IPS-15b (cell line): ENCODE data around the gene LYRM4.
"Not testable (repeated sequence)": the region's sequence is repeated elsewhere in the genome, so short reads cannot be mapped to it uniquely, and the experiment has no call there.

Experiments used
- H3K27me3 ChIP-seq: one replicate; pipeline ENCODE4 v1.6.1; 2013; ENCODE audit warnings: low read length; ENCODE audit not compliant: control insufficient read depth, insufficient read depth
- H3K36me3 ChIP-seq: one replicate; pipeline ENCODE4 v1.6.1; 2013; ENCODE audit warnings: low read length; ENCODE audit not compliant: control insufficient read depth, insufficient read depth
- H3K4me1 ChIP-seq: one replicate; pipeline ENCODE4 v1.6.1; 2013; ENCODE audit warnings: mild to moderate bottlenecking, low read length; ENCODE audit not compliant: control insufficient read depth, insufficient read depth
- H3K4me3 ChIP-seq: one replicate; pipeline ENCODE4 v1.5.1; 2013; ENCODE audit warnings: low read depth, low read length
- H3K9ac ChIP-seq: one replicate; pipeline ENCODE4 v1.6.1; 2013; ENCODE audit warnings: low read depth, mild to moderate bottlenecking, low read length
- H3K9me3 ChIP-seq: one replicate; pipeline ENCODE4 v1.6.1; 2013; ENCODE audit warnings: mild to moderate bottlenecking, low read length; ENCODE audit not compliant: control insufficient read depth, insufficient read depth

The LYRM4 gene

DNA sequence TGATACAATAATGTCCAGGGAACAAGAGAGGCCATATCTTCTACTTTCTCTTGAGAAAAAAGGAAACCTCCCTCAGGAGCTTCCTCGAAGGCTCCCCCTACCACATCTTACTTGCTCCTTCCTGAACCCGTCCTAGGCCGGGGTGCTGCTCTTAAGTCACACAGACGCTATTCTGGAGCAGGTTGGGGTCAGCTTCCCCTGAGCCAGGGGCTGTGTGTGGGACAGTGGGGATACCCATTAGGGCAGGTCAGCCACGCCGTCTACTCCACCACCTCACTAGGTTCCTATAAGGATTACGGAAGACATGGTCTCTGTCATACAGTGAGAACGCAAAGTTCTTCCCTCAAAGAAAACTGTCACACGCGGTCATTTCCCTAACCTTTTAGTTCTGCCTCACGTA lies 183.8 kb downstream of the LYRM4 start:
- Histone ChIP-seq H3K9ac (no peak overlapping the region), H3K27me3 (peaks cover 3% of the 10 kb centered on the region), H3K4me3 (no peak overlapping the region), H3K36me3 (no peaks in the 10 kb centered on the region), H3K9me3 (no peaks in the 10 kb centered on the region), H3K4me1 (no peaks in the 10 kb centered on the region)

DNA sequence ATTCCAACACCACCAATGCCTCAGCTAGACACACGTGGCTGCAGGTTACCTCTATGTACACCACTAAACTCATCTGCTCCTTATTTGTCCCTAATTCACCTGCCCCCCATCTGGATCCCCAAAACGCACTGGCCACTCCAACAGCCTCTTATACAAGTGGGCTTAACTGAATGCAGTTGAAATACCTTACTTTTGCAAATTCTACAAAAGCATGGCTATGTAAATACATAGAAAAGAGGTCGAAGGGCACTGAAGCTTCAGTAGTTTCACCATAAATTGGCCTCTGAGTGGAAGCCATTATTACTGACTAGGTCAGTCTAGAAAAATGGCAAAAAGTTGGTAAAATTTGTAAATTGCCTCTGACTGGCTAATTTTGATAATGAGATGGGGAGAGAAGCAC lies 186.8 kb downstream of the LYRM4 start:
- Histone ChIP-seq H3K36me3 (no peaks in the 10 kb centered on the region), H3K4me3 (no peak overlapping the region), H3K27me3 (no peaks in the 10 kb centered on the region), H3K9ac (no peak overlapping the region), H3K4me1 (no peaks in the 10 kb centered on the region), H3K9me3 (no peaks in the 10 kb centered on the region)

DNA sequence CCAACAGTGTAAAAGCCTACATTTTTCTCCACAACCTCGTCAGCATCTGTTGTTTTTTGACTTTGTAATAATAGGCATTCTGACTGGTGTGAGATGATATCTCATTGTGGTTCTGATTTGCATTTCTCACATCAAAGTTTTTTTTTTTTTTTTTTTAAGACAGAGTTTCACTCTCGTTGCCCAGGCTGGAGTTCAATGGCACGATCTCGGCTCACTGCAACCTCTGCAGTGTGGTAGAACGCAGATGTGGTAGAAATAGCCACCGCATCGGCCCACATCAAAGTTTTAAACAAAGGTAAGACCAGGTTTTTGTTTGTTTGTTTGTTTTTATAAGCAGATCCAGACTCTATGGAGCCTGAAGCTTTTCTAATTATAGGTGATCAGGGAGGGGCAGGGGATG lies 188.3 kb downstream of the LYRM4 start:
- Histone ChIP-seq H3K9ac (no peak overlapping the region), H3K9me3 (no peaks in the 10 kb centered on the region), H3K27me3 (no peaks in the 10 kb centered on the region), H3K4me3 (no peak overlapping the region), H3K36me3 (no peaks in the 10 kb centered on the region), H3K4me1 (no peaks in the 10 kb centered on the region)

DNA sequence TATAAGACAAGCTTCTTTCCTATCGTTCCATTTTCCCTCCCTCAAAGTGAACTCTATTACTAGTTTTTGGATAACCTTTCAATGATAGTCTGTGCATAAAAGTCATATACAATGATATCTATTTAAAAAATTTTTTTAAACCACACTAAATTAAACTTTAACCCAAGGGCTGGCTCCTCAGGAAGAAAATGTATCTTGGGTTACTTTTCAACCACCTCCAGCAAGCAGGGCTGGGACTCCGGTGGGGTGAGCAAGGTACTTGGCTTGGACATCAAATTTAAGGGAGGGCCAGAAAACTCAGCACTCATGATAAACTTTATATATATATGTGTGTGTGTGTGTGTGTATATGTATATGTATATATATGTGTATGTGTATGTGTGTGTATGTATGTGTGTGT lies 189.5 kb downstream of the LYRM4 start:
- no peaks in the 10 kb centered on the region for H3K4me1 ChIP-seq
- H3K9me3 ChIP-seq: no peaks in the 10 kb centered on the region
- no peak overlapping the region for H3K9ac ChIP-seq
- H3K36me3 ChIP-seq: no peaks in the 10 kb centered on the region
- H3K4me3 ChIP-seq: no peak overlapping the region
- H3K27me3 ChIP-seq: no peaks in the 10 kb centered on the region

DNA sequence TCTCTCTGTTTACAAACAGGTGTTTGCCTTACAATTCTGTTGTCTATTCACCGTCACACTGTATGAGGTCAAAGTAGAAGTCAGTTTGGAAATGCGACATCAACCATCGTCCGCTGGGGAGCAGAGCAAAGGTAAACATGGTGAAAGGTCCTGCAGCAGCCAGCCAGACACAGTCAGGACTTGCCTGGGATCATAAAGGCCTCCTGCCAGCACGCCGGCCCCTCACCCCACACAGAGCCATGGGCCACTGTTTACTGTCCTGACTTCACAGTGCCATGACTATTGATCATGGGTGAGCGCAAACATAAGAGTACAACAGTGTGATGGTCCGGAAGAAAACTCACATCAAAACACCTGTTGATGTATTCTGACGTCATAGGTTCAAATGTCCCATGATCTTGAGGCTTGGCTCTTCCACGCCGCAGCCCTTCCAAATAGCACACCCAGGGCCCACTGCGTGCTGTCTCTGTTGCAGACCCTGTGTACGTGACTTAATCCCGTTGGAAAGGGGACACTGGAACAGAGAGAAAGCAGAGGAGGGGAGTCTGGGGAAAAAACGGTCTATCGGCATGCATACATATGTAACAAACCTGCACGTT lies 192.5 kb downstream of the LYRM4 start:
- Histone ChIP-seq H3K4me3 (no peak overlapping the region), H3K9ac (no peak overlapping the region), H3K27me3 (no peaks in the 10 kb centered on the region), H3K9me3 (no peaks in the 10 kb centered on the region), H3K4me1 (no peaks in the 10 kb centered on the region), H3K36me3 (no peaks in the 10 kb centered on the region)

DNA sequence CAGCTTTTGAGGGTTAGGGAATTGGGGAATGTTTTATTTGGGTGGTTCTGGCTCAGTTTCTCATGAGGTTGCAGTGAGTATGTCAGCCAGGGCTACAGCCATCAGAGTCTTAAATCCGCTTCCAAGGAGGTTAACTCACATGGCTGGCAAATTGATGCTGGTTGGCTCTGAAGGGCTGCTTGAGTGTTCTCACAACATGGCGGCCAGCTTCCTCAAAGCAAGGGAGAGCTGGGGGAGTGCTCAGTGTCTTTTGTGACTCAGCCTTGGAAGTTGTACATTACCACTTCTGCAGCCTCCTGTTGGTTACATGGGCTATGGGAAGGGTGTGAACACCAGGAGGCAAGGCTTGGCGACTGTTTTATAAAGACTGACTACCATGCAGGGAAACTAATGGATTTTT lies 193.4 kb downstream of the LYRM4 start:
- Histone ChIP-seq H3K4me3 (no peak overlapping the region), H3K9me3 (no peaks in the 10 kb centered on the region), H3K9ac (no peak overlapping the region), H3K4me1 (no peaks in the 10 kb centered on the region), H3K36me3 (no peaks in the 10 kb centered on the region), H3K27me3 (no peaks in the 10 kb centered on the region)

DNA sequence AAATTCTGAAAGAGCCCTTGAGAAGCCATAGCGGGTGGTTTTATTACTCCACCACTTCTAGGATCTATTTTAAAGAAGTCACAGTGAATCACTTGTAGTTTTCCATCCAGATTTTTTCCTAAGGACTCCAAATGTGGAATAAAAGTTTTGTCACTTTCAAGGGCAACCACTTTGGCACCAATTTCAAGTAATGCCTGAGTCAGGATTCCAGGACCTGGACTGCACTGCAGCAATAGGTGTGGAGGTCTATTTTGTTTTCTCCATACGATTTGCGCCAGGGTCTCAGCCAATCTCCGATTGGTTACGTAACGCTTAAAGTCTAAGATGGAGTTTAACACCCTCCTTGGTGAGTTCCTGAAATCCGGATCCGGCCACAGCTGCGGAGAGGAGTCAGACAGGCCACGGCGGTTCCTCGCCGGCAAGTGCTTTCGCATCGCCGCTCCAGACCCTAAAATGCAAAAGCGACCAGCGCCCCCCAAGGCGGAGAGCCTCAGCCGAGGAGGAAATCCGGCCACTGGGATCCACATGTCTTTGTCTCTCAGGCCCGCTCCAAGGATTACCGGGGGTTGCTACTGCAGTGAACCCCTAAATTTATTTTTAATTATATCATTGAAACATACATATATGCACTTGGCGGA lies 194.2 kb downstream of the LYRM4 start:
- H3K27me3 ChIP-seq: no peaks in the 10 kb centered on the region
- no peaks in the 10 kb centered on the region for H3K4me1 ChIP-seq
- H3K4me3 ChIP-seq: no peak overlapping the region
- no peaks in the 10 kb centered on the region for H3K9me3 ChIP-seq
- H3K9ac ChIP-seq: no peak overlapping the region
- H3K36me3 ChIP-seq: no peaks in the 10 kb centered on the region

DNA sequence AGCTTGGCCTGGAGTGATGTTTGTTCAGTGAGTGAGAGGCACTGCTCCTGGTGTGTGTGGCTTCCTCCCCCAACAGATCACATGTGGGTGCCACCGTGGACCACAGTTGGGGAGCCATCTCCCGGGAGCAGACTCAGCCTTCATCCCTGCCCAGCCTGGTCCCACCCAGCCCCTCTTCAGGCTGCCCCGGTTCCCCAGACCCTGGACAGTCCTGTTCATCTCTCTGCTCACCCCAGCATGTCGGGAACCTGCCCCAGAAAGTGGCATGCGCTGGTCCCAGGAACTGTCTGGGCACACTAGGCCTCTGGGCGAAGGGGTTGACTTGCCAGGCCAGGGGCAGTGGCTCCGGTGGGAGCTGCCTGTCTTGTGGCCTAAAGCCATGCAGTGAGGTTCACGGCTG lies 197.1 kb downstream of the LYRM4 start:
- Histone ChIP-seq H3K9ac (no peak overlapping the region), H3K4me1 (no peaks in the 10 kb centered on the region), H3K36me3 (no peaks in the 10 kb centered on the region), H3K4me3 (no peak overlapping the region), H3K27me3 (no peaks in the 10 kb centered on the region), H3K9me3 (no peaks in the 10 kb centered on the region)

DNA sequence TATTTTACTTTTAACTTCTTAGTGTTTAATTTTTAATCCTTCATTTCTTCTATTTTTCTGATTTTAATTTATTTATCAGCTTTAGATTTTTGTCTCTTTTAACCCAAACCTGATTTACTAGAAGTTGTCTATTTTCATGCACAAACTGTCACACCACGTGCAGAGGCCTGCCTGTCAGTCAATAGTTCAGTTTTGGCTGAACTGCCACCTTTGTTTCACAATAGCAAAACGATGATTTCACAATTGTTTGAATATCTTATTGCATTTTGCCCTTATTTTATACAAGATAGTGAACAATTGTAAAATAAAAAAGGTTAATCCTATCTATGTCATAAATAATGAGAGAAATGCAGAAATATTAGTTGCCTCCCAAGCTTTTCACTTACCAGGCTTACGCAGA lies 199.6 kb downstream of the LYRM4 start:
- no peaks in the 10 kb centered on the region for H3K9me3 ChIP-seq
- no peaks in the 10 kb centered on the region for H3K36me3 ChIP-seq
- no peak overlapping the region for H3K9ac ChIP-seq
- no peak overlapping the region for H3K4me3 ChIP-seq
- peaks cover 2% of the 10 kb centered on the region for H3K4me1 ChIP-seq
- no peaks in the 10 kb centered on the region for H3K27me3 ChIP-seq

DNA sequence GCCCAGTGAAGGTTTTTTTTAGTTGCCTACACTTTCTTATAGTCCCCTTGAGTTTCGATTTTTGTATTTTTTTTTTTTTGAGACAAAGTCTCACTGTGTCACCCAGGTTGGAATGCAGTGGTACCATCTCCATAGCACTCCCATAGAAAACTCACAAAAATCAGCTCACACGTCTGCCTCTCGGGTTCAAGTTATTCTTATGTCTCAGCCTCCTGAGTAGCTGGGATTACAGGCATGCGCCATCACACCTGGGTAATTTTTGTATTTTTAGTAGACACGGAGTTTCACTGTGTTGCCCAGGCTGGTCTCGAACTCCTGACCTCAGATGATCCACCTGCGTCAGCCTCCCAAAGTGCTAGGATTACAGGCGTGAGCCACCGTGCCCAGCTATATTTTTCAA lies 200.3 kb downstream of the LYRM4 start:
- H3K27me3 ChIP-seq, H3K9me3 ChIP-seq, H3K4me1 ChIP-seq, H3K9ac ChIP-seq, H3K4me3 ChIP-seq, H3K36me3 ChIP-seq: not testable (repeated sequence)

DNA sequence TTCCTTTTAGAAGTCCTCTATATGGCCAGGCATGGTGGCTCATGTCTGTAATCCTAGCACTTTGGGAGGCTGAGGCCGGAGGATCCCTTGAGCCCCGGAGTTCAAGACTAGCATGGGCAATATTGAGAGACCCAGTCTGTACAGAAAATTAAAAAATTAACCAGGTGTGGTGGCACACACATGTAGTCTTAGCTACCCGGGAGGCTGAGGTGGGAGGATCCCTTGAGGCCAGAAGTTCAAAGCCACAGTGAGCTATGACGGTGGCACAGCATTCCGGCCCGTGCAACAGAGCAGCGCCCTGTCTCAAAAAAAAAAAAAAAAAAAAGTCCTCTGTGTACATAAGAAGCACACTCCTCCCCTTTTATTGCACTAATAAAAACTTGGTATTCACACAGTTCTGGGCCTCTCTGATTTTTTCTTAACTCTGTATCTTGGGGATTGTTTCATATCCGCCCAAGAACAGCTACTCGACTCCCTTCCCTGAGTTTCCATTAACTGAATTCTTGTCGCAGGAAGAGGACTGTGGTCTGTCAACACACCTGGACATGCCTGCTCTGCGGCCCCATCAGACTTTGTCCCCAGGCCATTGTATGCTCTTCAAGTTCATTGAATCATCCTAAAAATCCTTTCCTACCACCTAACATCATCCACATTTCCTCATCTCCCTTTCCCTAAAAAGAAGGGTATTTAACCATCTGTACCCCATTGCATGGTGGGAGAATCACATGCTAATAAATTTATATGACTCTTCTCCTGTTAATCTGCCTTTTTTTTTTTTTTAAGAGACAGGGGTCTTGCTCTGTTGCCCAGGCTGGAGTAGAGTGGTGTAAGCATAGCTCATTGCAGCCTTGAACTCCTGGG lies 201.5 kb downstream of the LYRM4 start:
- Histone ChIP-seq H3K4me1 (peaks cover 2% of the 10 kb centered on the region), H3K4me3 (no peak overlapping the region), H3K27me3 (no peaks in the 10 kb centered on the region), H3K9ac (no peak overlapping the region), H3K36me3 (no peaks in the 10 kb centered on the region), H3K9me3 (no peaks in the 10 kb centered on the region)
